Pulmonary artery endothelial cell (primary cell): Measurements from ENCODE around the gene PPP2R2C. TPM values are rescaled to one million over a fixed set of nuclear protein-coding genes. Genes with fewer than 3 reads are reported as not detected.

ENCODE experiments used
- DNase-seq: peaks from one replicate; pipeline ENCODE4 v3.0.0-alpha.2; 2011; ENCODE audit warnings: low read depth, low spot score
- total RNA-seq: library from RNA; depleted of rRNA; stranded (reverse); fragments of >200 nt; gene quantifications from 2 replicates; pipeline ENCODE4 v1.2.3, GENCODE V29; 2014

PPP2R2C gene
- total RNA-seq, 1 donor from 2014 or later = not detected

GRCh38 chr4:6494431-6495295 is 22.2 kb upstream of the PPP2R2C start:
- no peak for DNase-seq

DNA sequence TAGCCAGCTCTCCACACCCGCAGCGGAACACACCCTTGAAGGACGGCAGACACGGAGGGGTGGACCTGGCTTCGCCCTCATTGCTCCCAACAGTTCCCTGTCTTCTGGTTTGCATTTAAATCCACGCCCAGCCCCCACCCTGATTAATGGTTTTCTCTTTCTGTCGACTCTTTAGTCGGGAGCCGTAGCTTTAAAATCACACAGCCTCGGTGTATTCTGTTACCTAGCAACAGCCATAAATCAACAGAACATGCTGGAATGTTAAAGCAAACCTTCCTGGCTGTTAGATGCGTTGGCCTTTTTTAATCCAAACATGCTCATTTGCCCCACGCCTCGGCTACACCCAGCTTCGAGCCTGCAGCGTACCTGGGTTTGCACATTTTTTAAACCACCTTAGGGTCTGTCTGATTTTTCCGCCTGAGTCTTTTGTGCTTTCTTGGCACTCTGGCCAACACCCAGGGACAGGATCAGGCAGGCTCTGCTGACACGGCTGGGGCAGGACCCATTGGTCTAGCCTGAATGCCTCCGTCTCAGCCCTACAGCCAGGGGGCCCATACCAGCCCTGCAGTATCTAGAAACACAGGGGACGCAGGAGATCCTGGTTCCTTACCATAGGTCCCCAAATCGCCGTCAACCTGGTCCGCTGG is 21.4 kb upstream of the PPP2R2C start:
- DNase-seq = no peak

- no peak for DNase-seq
Observed at GRCh38 chr4:6492861-6493657, 20.6 kb upstream of the PPP2R2C start.

- no peak for DNase-seq
Observed at GRCh38 chr4:6492027-6492590, 19.7 kb upstream of the PPP2R2C start.

DNA sequence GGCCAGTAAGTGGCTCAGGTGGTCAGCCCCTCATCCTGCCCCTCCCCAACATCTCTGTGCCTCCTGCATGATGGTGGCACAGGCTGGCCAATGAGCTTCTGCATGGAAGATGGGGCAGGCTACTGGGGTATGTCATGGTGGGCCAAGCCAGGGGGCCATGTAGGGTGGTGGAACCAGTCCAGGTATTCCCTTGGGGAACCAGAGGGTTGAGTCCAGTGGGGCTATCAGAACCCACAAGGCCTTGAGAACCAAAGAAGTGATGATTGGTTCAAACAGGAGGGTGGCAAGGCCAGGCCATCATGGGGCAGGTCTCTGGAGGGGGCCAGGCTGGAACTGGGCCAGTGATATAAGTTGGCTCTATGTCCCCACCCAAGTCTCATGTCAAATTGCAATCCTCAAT is 18.8 kb upstream of the PPP2R2C start:
- DNase-seq = no peak

DNA sequence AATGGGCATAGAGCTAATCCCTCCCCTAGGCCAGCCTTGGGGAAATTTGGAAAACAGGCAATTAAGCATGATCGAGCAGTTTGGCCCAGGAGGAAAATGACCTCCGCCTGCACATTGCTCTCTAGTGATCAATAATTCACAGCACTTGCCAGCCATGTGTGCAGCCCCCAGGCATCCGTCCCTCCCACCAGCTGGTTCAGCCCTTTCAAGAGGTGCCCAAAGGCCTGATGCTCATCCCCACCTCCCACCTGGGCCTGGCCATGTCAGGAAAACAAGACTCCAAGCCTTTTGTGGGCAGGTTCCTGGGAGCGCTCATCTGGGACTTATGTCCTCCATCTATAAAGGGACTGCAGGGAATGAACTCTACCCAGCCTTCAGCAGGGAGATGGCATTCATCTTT is 17.5 kb upstream of the PPP2R2C start:
- no peak for DNase-seq

DNA sequence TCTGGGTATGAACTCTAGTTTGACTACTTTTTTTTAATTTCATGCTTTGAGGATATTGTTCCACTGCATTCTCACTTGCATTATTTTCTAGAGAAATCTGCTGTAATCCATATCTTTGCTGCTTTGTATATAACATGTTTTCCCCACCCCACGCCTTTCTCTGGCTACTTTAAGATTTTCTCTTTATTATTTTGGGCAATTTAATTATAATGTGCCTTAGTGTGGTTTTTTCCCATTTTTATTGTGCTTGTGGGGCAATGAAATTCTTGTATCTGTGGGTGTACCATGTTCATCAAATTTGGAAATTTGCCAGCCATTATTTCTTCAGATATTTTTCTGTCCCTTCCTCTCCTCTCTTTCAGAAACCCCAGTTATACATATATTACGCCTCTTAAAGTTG is 15.1 kb upstream of the PPP2R2C start:
- no peak for DNase-seq

DNA sequence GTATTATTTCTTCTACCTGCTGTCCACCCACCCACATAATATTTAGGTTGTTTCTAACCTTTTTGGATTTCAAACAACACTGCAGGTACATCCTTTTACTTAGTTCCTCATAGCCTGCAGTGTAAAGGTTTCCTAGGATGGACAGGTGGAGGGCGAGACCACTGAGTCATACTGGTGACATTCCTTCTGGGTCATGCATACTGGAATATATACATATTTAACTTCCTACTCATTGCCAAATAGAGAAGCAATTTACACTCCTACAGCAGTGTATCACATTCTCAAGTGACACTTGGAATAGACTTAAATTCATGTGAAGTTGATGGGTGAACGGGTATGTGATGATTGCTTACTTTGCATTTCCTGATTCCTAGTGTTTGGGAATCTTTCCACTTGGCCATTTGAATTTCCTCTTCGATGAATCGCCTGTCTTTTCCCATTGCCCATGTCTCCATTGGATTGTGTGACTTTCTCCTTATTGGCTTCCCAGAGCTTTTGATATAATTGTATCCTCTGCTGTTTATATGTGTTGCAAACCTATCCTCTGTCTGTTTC is 8.2 kb upstream of the PPP2R2C start:
- no peak for DNase-seq

DNA sequence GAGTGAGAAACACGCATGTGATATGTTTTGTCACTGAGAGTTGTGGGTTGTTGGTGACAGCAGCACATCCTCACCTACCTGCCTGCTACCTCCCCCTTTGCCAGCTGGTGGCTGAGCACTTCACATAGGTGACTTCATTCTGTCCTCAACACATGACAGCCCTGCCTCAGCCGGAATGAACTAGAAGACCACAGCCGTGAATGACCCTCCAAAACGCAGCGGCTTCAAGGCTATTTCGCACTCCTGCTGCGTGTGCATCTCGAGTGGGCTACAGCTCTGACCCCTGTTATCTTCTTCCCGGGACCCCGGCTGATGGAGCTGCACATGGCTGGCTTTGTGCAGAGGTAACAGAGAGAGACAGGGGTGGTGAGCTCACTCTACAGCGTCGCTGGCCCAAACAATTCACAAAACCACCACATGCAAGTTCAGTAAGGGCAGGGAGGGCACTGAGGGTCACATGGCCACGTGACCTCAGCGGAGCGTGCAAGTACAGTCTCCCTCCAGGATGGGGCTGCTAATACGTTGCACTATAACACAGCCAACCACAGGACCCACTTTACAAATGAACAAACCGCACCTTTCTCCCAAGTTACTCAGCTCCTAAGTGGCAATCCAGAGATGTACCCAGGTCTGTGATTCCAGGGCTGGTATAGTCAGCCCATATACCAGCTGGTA is 6.3 kb upstream of the PPP2R2C start:
- no peak for DNase-seq

DNA sequence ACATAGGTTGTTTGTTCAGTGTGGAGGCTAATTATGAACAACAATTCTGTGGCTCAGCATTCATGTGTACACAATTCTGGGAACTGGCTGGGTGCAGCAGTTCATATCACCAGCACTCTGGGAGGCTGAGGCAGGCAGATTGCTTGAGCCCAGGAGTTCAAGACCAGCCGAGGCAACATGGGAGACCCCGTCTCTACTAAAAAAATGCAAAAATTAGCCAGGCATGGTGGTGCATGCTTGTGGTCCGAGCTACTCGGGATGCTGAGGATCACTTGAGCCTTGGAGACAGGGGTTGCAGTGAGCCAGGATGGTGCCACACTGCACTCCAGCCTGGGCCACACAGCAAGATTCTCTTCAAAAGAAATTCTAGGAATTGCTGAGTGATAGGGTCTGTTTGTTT is 4.5 kb upstream of the PPP2R2C start:
- DNase-seq = no peak

DNA sequence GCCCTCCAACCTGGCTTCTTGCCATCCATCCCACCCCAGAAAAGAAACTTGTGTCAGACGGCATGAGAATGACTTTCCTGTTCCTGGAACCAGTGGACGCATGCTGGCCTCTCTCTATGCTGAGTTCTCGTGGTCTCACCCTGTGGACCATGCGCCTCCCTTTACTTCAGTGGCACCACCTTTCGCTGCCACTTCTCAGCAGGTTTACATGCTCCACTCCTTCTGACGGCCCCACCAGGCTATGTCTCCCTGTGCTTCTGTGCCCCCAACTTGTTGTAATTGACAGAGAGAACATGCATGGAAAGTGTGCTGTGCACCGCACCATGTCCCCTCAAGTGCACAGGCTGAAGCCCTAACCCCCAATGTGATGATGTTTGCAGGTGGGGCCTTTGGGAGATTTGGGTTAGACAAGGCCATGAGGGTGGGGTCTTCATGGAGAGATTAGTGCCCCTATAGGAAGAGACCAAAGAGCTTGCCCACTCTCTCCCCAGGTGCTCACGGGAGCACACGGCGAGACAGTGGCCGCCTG is 3.1 kb upstream of the PPP2R2C start:
- DNase-seq = no peak

DNA sequence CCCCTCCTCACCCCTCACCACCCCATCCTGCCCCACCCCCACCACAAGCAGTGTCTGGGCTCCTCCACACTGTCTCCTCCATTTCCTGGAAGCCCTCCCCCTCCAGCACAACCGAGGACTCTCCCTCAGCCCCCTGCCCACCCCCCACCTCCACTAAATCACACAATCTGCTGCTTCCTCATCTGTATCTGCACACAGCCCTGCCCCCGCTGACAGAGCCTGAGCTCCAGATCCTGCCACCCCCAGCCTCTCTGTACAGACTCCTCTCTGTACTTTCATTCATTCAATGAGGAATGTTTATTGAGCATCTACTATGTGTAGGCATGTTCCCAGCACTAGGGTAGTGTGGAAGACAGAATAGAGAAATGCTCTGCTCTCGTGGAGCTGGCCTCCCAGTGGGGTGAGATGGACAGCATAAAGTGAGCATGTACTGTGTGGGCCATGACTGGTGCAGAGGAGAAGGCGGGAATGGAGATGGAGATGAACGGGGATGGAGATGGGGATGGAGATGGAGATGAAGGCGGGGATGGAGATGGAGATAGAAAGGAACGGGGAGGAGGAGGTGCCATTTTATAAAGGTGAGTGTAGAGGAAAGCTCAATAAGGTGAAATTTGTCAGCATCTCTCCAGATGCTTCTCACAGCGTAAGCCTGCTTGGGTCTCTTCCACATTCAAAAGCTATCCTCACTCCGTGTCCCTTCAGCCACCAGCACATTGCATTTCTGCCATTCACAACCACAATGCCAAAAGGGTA is 2.5 kb upstream of the PPP2R2C start:
- DNase-seq = no peak

DNA sequence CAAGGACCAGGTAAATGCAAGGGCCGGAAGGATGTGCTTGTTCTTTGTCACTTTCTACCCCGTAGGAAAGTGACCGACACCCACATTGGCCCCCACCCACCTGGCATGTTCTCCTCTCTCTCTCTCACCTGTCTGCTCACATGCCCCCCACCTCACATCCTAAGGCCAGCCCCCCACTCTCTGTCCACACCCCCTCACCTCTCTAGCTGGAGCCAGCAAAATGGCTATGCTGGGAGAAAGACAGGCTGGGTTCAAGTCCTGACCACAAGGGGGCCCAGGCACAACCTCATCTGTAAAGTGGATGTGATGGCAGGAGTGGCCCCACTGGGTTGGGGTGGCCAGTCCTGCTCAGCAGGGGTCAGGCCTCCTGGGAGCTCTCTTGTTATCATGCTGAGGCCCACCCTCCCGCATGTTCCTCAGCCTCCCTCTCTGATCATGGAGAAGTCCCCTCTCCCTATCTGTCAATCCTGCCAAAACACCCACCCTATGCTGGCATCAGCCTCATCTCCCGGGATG is 1.7 kb upstream of the PPP2R2C start:
- DNase-seq = no peak

- no peak for DNase-seq
Observed at GRCh38 chr4:6473264-6474052, 1.0 kb upstream of the PPP2R2C start.

DNA sequence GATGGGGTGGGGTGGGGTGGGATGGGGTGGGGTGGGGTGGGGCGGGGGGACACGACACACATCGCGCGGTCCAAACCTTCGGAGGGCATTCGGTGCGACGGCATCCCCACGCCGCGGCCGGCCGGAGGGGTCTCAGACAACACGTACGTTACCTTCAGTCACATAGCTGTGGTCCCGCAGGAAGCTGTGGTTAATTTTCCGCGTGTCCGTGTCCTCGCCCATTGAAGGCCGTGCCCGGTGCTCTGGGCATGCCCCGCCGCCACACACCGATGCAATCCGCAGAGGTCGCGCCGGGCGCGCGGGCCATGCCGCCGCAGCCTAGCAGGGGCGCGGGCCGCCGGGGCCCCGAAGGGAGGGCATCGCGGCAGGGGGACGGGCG is 417 bp downstream of the PPP2R2C start:
- DNase-seq = no peak

- no peak for DNase-seq
Observed at GRCh38 chr4:6471307-6472007, 957 bp downstream of the PPP2R2C start.

GRCh38 chr4:6470502-6471306 is 1.7 kb downstream of the PPP2R2C start:
- DNase-seq = no peak
